Coronary artery (tissue), 2 donors: ENCODE measurements around the gene CDH12.

Experiments
- DNase-seq: peaks from one replicate; pipeline ENCODE4 v3.0.0-alpha.2; 2017; ENCODE audit warnings: low spot score
- H3K27ac ChIP-seq, 2 donors: fragments of 200-600 bp; sonication (generic); one replicate each; pipeline ENCODE4 v1.5.1; 2016 to 2019
- H3K4me3 ChIP-seq: fragments of 200-600 bp; sonication (generic); 2 replicates; pipeline ENCODE4 v1.5.1; 2016; ENCODE audit warnings: mild to moderate bottlenecking, moderate library complexity
- TF ChIP-seq, protein P1 (sequence below): fragments of 200-600 bp; sonication (generic); IDR thresholded peaks from one replicate; pipeline ENCODE4 v1.5.1; 2019; ENCODE audit warnings: antibody characterized with exemption

Gene CDH12

DNA sequence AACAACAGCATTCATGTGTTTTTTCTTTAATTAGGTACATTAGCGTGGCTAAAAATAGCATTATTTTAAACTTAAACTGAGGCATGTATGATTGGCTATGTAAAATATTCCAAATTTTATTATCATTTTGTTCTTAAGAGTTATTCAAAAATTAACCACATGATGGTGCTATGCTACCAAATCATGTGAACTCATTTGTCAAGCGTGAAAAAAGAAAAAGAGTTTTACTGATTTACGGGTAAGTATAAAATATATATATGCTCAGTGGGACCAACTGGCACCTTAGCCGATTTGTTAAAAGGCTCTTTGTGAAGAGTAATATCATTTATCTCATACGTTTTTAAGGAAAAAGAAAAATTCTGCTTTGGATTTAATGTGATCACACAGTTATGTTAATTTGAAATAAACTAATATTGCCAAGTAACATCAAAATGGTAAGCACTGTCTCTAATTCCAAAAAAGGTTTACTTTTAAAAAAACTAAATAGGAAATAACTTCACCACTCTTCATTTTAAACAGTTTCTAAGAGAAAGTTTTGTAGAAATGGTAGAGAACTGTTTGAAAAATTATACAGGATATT is 1042.3 kb downstream of the CDH12 start:
- no peak for DNase-seq
- TF ChIP-seq, protein P1, sequence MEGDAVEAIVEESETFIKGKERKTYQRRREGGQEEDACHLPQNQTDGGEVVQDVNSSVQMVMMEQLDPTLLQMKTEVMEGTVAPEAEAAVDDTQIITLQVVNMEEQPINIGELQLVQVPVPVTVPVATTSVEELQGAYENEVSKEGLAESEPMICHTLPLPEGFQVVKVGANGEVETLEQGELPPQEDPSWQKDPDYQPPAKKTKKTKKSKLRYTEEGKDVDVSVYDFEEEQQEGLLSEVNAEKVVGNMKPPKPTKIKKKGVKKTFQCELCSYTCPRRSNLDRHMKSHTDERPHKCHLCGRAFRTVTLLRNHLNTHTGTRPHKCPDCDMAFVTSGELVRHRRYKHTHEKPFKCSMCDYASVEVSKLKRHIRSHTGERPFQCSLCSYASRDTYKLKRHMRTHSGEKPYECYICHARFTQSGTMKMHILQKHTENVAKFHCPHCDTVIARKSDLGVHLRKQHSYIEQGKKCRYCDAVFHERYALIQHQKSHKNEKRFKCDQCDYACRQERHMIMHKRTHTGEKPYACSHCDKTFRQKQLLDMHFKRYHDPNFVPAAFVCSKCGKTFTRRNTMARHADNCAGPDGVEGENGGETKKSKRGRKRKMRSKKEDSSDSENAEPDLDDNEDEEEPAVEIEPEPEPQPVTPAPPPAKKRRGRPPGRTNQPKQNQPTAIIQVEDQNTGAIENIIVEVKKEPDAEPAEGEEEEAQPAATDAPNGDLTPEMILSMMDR: no peak
- no peak overlapping the region for H3K27ac ChIP-seq
- H3K4me3 ChIP-seq: no peak overlapping the region

DNA sequence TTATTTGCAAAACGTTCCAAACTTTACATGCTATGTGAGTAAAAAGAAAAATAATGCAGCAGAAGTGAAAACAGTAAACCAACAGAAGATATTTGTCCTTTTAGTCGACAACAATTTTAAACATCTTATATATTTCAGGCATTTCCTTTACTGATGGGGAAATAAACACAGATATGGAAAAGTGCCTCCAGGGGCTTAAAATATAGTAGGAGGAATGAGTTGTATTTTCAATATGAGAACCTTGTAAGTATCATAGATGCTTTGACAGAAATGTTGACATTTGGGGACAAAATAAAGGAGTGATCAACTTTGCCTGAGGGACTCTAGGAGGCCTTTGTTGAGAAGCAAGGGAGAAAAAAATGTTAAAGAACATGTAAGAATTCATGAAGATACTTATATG is 1043.5 kb downstream of the CDH12 start:
- DNase-seq: no peak
- Histone ChIP-seq H3K4me3 (no peak overlapping the region), H3K27ac (no peak overlapping the region)
- TF ChIP-seq, protein P1: no peak

DNA sequence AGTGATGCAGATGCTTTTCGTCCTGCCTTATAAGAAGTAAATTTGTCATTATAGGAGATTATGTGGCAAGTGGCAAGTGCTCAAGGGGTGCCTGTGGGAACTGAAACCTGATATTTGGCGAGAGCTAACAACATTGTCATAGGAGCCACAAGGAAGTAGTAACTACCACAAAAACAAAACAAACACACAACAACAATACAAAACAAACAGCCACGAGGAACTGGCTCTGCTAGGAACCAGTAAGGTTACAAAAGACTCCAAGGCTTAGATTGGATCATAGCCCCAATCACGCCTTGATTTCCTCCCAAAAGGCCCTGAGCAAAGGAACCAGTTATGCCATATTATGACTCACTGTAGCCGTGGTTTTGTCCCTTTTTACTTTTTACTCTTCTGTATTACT is 1045.2 kb downstream of the CDH12 start:
- no peak overlapping the region for H3K27ac ChIP-seq

DNA sequence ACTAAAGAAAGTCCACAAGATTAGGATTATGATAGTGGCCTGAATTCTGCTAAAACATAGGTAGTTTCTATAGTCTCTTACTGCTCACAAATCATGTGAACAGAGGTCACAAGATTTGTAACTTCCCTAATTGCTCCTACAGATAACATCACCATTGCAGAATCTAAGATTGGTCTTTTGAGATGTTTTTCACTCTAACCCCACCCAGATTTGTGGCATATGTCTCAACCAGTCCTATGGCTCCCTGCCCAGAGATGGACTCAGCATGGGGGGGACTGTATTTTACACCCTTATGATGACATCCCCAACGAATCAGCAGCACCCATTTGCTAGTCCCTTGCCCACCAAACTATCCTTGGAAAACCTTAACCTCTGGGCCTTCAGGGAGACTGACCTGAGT is 1046.2 kb downstream of the CDH12 start:
- TF ChIP-seq, protein P1: no peak
- Histone ChIP-seq H3K4me3 (no peak overlapping the region), H3K27ac (no peak overlapping the region)
- no peak for DNase-seq

More for the DNA sequence above, 1045.2 kb downstream of the CDH12 start:
- no peak for DNase-seq
- H3K4me3 ChIP-seq: no peak overlapping the region
- TF ChIP-seq, protein P1: no peak

DNA sequence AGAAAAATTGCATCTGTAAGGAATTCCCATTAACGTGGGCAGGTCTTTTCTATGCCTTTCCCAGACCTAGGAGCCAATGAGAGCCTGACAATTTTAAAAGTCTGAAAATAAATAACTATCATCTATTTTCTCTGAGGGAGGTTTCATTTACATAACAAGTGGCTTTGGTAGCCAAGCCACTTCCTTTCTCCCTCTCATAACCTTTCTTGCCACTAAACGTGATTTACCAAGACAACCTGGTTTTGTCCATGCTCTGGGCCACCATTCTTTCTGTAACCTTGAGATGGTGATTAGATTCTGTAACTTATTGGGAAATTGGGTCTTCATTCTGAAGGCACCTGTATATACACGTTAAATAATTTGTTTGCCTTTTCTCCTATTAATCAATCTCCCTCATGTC is 1046.9 kb downstream of the CDH12 start:
- no peak overlapping the region for H3K4me3 ChIP-seq
- no peak for DNase-seq
- TF ChIP-seq, protein P1: no peak
- no peak overlapping the region for H3K27ac ChIP-seq

DNA sequence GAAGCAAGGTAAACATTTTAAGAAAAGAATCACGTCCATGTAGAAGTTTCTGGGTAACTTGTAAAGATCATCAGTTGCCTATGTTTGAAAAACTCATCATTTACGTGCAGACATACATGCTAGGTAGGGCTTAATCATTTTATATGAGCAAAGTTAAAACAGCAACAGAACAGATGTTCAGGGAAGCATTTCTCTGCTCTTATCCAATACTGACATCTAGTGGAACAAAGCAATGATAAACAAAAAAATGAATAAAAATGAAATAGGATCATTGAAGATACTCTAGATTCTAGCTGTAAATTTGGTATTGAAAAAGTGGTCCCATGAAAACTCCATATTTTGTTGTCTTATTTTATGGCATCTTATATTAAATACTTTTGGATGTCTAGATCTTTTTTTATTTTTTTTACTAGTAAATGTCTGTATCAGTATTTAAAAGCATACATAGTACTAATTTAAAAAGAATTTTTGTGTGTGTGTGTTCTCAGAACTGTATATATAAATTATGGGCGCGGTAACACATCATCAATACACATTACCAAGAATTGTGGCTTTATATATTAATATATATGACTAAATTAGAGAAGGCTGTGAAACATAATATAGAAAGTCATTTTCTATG is 1050.2 kb downstream of the CDH12 start:
- TF ChIP-seq, protein P1: peak; percentile 16
- Histone ChIP-seq H3K4me3 (no peak overlapping the region), H3K27ac (no peak overlapping the region)
- no peak for DNase-seq

DNA sequence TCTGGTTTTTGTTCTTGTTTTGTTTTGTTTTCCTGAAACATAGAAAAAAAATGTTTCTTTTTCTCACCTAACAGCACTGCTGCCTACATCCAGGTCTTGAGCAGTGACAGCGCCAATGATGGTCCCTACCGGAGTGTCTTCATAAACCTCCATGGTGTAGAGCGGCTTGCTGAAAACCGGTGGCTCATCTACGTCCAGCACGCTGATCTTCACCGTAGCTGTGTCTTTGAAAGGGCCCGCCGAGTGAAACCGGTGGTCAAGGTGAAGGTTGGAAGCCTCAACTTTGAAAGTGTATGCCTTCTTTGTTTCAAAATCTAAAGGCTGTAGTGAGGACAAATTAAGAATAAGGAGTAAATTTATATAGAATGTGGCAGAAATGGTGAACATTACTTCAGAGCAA is 1051.0 kb downstream of the CDH12 start:
- no peak for DNase-seq
- Histone ChIP-seq H3K27ac (no peak overlapping the region), H3K4me3 (no peak overlapping the region)
- TF ChIP-seq, protein P1: no peak
